MCF 10A (cell line): ENCODE measurements around the gene INSC. TPM values are rescaled to one million over a fixed set of nuclear protein-coding genes. Genes with fewer than 3 reads are reported as not detected.

ENCODE experiments used
- BruUV-seq: library from RNA; stranded (reverse); fragments of 400-500 nt; replicated peaks from 2 replicates; lab custom pipeline; 2021; lab: Mats Ljungman, UMichigan
- CTCF ChIA-PET: fragments of 300-600 bp; sonication (Branson Sonifier 250); formaldehyde crosslinking; extraction: SDS; loops from one replicate; lab custom pipeline; 2021; ENCODE audit warnings: antibody characterized with exemption, inconsistent platforms; lab: Yijun Ruan, JAX
- POLR2A ChIA-PET: fragments of 300-600, 350-650 bp; sonication (Branson Sonifier 250); formaldehyde crosslinking; extraction: SDS; loops from one replicate; lab custom pipeline; 2020; ENCODE audit warnings: antibody characterized with exemption, inconsistent platforms; lab: Yijun Ruan, JAX
- DNase-seq: peaks from one replicate; pipeline ENCODE4 v3.0.0-alpha.2; 2018; ENCODE audit not compliant: unreplicated experiment
- H3K27ac Mint-ChIP-seq: one replicate; pipeline ENCODE4 v1.8.0; 2022; ENCODE audit warnings: mild to moderate bottlenecking, low read depth, mixed read lengths; ENCODE audit not compliant: unreplicated experiment
- H3K27me3 Mint-ChIP-seq: one replicate; pipeline ENCODE4 v1.8.0; 2022; ENCODE audit warnings: mixed read lengths; ENCODE audit not compliant: insufficient read depth, unreplicated experiment
- H3K36me3 Mint-ChIP-seq: one replicate; pipeline ENCODE4 v1.8.0; 2022; ENCODE audit warnings: mild to moderate bottlenecking, moderate library complexity, mixed read lengths; ENCODE audit not compliant: insufficient read depth, unreplicated experiment
- H3K4me1 Mint-ChIP-seq: one replicate; pipeline ENCODE4 v1.8.0; 2022; ENCODE audit warnings: mixed read lengths; ENCODE audit not compliant: insufficient read depth, unreplicated experiment
- H3K4me3 Mint-ChIP-seq: one replicate; pipeline ENCODE4 v1.8.0; 2022; ENCODE audit warnings: mild to moderate bottlenecking, moderate library complexity, mixed read lengths; ENCODE audit not compliant: unreplicated experiment
- H3K9me3 Mint-ChIP-seq: one replicate; pipeline ENCODE4 v1.8.0; 2022; ENCODE audit warnings: mixed read lengths; ENCODE audit not compliant: unreplicated experiment
- CTCF ChIP-seq: fragments of 200-600 bp; IDR thresholded peaks from one replicate; pipeline ENCODE4 v1.8.0; 2022; ENCODE audit warnings: antibody characterized with exemption, mild to moderate bottlenecking; ENCODE audit not compliant: unreplicated experiment
- intact Hi-C: fragments of 100-400 bp; cut with micrococcal nuclease; formaldehyde crosslinking; loops from 2 replicates; pipeline ENCODE4 v1.14.1; 2022
- total RNA-seq: library from RNA; stranded (reverse); gene quantifications from 2 replicates; pipeline ENCODE4 v1.2.3, GENCODE V29; 2022

Gene INSC
- total RNA-seq, 1 experiment from 2014 or later = 5.8 TPM

- BruUV-seq = no TSS peak
Observed at GRCh38 chr11:15227011-15227410, 112.3 kb downstream of the INSC start.

GRCh38 chr11:15228331-15228849 lies 113.7 kb downstream of the INSC start:
- Mint-ChIP-seq H3K36me3 (no peaks in the 10 kb centered on the region), H3K9me3 (no peaks in the 10 kb centered on the region), H3K27me3 (no peaks in the 10 kb centered on the region), H3K4me1 (no peaks in the 10 kb centered on the region), H3K4me3 (no peak overlapping the region), H3K27ac (no peak overlapping the region)
- intact Hi-C loops = no loop called here
- DNase-seq = no peak
- ChIA-PET POLR2A (no interaction called here), CTCF (interaction anchor here (2.5 kb wide), 1 partner anchor 127 kb away, joined by 6 read pairs; no protein-coding TSS in a partner anchor)
- no TSS peak for BruUV-seq
- no peak for TF ChIP-seq CTCF

More at GRCh38 chr11:15227011-15227410, 112.3 kb downstream of the INSC start:
- TF ChIP-seq CTCF = no peak
- Mint-ChIP-seq H3K4me3 (no peak overlapping the region), H3K27ac (no peak overlapping the region), H3K36me3 (no peaks in the 10 kb centered on the region), H3K9me3 (no peaks in the 10 kb centered on the region), H3K4me1 (no peaks in the 10 kb centered on the region), H3K27me3 (no peaks in the 10 kb centered on the region)
- DNase-seq = no peak
- ChIA-PET CTCF (interaction anchor here (0.6 to 1.8 kb wide), 4 partner anchors 14 to 1561 kb away, joined by 3 to 4 read pairs (median 4); no protein-coding TSS in a partner anchor), POLR2A (no interaction called here)
- intact Hi-C loops = no loop called here

GRCh38 chr11:15229069-15229468 lies 114.3 kb downstream of the INSC start:
- Mint-ChIP-seq H3K36me3 (no peaks in the 10 kb centered on the region), H3K27me3 (no peaks in the 10 kb centered on the region), H3K27ac (no peak overlapping the region), H3K9me3 (no peaks in the 10 kb centered on the region), H3K4me1 (no peaks in the 10 kb centered on the region), H3K4me3 (no peak overlapping the region)
- intact Hi-C loops = no loop called here
- no TSS peak for BruUV-seq
- DNase-seq = no peak
- TF ChIP-seq CTCF = no peak
- ChIA-PET CTCF (interaction anchor here (2.5 kb wide), 1 partner anchor 128 kb away, joined by 6 read pairs; no protein-coding TSS in a partner anchor), POLR2A (no interaction called here)

- intact Hi-C loops = no loop called here
Observed at GRCh38 chr11:15232496-15232895, 117.8 kb downstream of the INSC start.

More at GRCh38 chr11:15232496-15232895, 117.8 kb downstream of the INSC start:
- H3K27ac Mint-ChIP-seq = no peak overlapping the region
- BruUV-seq = no TSS peak
- H3K36me3 Mint-ChIP-seq = no peaks in the 10 kb centered on the region
- no peaks in the 10 kb centered on the region for H3K9me3 Mint-ChIP-seq
- no peak for TF ChIP-seq CTCF
- ChIA-PET POLR2A (no interaction called here), CTCF (interaction anchor here (0.7 kb wide), 1 partner anchor 258 kb away, joined by 3 read pairs; no protein-coding TSS in a partner anchor)
- no peak for DNase-seq
- no peaks in the 10 kb centered on the region for H3K27me3 Mint-ChIP-seq
- H3K4me3 Mint-ChIP-seq = no peak overlapping the region
- H3K4me1 Mint-ChIP-seq = no peaks in the 10 kb centered on the region
